HG03159 (cell line): Measurements from ENCODE around the gene TIMM44.
"Not testable (repeated sequence)": the region's sequence is repeated elsewhere in the genome, so short reads cannot be mapped to it uniquely, and the experiment has no call there.

Experiments used
- ATAC-seq: cut with Tn5 transposase; IDR thresholded peaks from one replicate; pipeline ENCODE4 v1.9.1; 2021; ENCODE audit warnings: mild to moderate bottlenecking, moderate library complexity; ENCODE audit not compliant: unreplicated experiment

Gene TIMM44

GRCh38 chr19:7904074-7905020 lies 39.1 kb downstream of the TIMM44 start:
- ATAC-seq: peak; percentile 37

- peak; percentile 79 for ATAC-seq
Measured at GRCh38 chr19:7903244-7904073, 40.0 kb downstream of the TIMM44 start, which contains the start of gene MAP2K7. MAP2K7 (plus strand) TSS chr19:7903877; CDS start chr19:7903945, 68 bp downstream.

- ATAC-seq: peak; percentile 2
Measured at GRCh38 chr19:7902796-7903243, 40.6 kb downstream of the TIMM44 start.

GRCh38 chr19:7901337-7901736 lies 42.1 kb downstream of the TIMM44 start:
- ATAC-seq: no peak

GRCh38 chr19:7900931-7901330 lies 42.5 kb downstream of the TIMM44 start:
- ATAC-seq: no peak

- no peak for ATAC-seq
Measured at GRCh38 chr19:7900401-7900870, 43.0 kb downstream of the TIMM44 start.

GRCh38 chr19:7899751-7900378 lies 43.6 kb downstream of the TIMM44 start:
- no peak for ATAC-seq

- ATAC-seq: no peak
Measured at GRCh38 chr19:7898967-7899366, 44.5 kb downstream of the TIMM44 start.

- ATAC-seq: no peak
Measured at GRCh38 chr19:7897292-7897691, 46.2 kb downstream of the TIMM44 start.

- ATAC-seq: no peak
Measured at GRCh38 chr19:7895565-7895964, 47.9 kb downstream of the TIMM44 start.

GRCh38 chr19:7894612-7895309 lies 48.7 kb downstream of the TIMM44 start:
- no peak for ATAC-seq

- ATAC-seq: not testable (repeated sequence)
Measured at GRCh38 chr19:7893362-7894101, 49.9 kb downstream of the TIMM44 start.

GRCh38 chr19:7888826-7889217 lies 54.6 kb downstream of the TIMM44 start:
- no peak for ATAC-seq

- ATAC-seq: no peak
Measured at GRCh38 chr19:7888145-7888825, 55.2 kb downstream of the TIMM44 start, which contains the start of gene LRRC8E. LRRC8E (plus strand) TSS chr19:7888510; CDS start chr19:7895604, 7,094 bp downstream.

GRCh38 chr19:7887408-7888144 lies 55.9 kb downstream of the TIMM44 start:
- no peak for ATAC-seq

- ATAC-seq: no peak
Measured at GRCh38 chr19:7885818-7886217, 57.6 kb downstream of the TIMM44 start.

- ATAC-seq: no peak
Measured at GRCh38 chr19:7883796-7884570, 59.5 kb downstream of the TIMM44 start.
